Stimulated activated CD4-positive, alpha-beta T cell treated with anti-CD3 and anti-CD28 coated beads, TNF-alpha, amount 100 ng/mL, for 48 hours (primary cell): ENCODE measurements around the gene STPG1.

ENCODE experiments used
- DNase-seq, 3 donors: peaks; one replicate each; pipeline ENCODE4 v3.0.0-alpha.2; 2020; ENCODE audit warnings: low read depth in 3 of 3

Gene STPG1

DNA sequence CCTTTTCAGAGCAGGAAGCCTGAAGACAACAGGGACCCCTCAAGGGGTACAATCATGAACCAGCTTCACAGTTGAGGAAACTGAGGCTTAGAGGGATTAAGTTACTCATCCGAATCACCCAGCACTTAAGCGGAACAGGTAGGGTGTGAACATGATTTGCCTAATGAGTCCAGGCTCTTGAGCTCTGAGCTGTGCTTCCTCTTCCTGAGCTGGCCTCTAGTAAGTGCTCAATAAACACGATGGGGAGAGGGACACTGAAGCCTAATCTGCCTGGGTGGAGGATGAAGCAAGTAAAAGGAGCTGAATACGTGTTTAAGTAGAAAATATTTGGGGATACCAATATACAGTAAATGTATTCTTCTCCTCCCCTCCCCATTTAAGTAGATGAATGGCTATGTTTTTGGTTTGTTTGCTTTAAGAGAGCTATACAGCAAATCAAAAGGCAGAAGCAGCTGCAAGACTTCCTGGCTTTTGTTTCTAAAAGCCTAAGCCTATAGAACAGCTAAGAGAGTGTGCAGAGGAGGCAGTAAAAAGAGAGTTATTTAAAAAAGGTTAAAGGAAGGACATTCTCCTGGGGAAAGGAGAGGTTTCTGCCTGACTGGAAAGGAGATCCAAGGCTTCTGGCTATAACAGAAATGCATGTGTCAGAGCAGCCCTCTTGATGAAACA is 20.5 kb downstream of the STPG1 start:
- DNase-seq, result no peak

DNA sequence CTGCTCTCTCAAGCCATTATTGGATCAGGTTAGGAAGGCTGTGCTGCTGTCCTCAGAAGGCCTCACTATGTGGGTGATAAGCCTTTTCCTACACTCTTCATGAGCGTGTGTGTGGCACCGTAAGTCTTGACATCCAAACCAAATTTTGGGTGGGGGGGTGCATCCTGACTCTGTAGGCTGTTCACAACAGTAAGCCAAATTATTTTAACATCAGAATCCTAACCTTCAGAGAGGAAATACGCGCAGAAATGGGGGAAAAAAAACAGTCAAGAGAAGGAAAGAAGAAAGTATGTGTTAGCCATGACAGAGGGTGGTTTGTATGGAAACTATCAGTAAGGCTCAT is 21.0 kb downstream of the STPG1 start:
- no peak for DNase-seq

DNA sequence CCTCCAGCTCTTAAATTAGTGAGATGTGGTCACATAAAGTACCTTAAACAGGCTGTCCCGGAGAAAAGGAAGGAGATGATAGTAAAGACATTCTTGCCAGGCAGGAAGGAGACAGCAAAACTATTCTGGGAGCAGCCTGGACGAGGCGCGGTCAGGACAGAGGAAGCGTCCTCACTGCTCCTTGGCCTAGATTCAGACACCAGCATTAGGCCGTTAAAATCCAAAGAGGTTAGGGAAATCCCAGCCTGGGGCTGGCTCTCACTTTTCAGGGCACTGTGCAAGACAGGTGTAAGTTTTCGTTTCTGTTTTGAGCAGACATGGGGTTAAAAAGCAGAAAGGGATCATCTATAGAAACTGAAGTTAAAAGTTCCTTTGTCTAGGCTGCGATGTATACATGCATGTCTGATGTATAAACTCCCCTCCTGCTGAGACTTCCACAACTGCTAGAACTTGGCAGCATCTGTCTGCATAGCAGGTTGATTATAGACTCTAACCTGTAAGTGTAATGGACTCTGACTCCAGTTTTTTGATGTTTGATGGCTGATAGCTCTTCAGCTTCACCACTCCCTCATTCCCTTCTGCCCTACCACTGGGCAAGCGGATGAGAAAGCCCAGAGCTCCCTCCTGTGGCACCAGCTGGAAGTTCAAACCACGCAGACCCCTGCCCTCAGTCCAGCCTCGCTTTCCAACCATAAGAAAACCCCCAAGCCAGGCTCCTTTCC is 21.5 kb downstream of the STPG1 start:
- peak in 1 of 3 donors; percentile 57 for DNase-seq

DNA sequence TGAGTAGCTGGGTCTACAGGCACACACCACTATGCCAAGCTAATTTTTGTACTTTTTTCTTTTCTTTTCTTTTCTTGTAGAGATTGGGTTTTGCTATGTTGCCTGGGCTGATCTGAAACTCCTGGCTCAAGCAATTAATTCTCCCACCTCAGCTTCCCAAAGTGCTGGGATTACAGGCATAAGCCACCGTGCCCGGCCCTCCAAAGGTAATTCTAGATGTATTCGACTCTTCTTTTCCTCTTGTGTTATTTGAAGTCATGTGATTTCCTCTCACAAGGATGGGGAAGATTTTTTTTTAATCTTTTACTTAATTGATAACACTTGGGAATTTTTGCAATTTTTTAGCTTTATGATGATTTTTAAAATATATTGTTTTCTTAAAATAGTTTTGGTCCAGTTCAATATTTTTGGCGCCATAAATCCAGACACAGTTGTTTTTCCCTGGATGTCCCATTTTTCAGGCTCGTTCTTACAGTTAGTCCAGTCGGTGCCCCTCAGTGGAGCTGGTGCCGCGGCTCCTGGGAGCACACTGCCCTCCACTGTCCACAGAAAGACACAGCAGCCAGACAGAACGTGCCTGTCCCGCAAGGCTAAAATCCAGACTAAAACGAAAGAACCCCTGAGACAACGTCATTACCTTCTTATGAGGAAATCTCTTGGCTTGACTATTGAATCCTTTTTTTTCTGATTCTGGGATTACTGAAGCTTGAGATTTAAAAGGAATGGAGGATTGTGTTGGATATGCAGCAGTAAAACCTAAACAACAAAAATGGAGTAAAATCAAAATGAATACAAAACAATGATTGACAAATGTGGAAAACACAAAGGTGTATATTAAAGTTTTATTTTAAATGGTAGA is 22.4 kb downstream of the STPG1 start:
- DNase-seq, result peak in 1 of 3 donors; percentile 58

DNA sequence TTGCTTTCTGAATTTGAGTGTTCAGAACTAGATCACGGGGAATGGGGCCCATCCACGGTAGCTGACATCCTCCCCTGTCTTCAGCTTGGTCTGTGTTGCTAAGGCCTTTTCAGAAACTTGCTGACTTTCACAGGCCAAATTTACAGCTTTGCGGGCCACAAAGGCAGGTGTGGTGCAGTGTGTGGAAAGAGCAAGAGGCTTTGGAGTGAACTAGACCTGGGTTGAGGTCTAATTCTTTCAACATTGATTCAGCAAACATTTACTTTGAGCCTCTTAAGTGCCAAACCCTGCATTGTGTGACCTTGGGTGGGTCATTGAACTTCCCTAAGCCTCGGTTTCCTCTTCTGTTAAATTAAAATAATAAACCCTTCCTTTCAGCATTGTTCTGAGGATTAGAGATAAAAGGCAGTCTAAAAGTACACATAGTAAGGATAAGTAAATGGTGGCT is 24.3 kb downstream of the STPG1 start:
- DNase-seq, result no peak

DNA sequence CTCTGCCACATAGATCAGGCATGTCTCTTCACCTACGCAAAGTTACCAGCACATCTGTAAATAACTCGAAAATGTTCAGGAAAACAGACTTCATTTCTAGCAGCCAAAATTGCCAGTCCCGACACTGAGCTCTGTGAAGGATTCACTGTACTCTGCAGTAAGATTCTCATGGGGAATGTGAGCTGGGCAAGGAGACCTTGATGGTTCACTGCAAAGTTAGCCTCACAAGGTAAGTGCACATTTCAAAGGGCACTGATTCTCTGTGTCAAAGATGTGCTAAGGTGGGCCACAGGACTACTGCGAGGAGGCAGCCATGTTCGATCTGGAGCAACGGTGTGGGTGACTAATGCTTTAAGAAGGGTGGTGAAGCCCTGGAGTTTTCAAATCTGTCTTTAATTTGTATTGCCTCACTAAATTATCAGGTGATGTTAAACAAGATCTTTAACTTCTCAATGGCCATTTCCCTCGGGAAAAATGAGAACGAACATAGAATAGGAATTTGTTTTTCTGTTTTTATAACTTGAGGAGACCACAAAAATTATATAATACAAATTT is 25.2 kb downstream of the STPG1 start:
- DNase-seq, result no peak

DNA sequence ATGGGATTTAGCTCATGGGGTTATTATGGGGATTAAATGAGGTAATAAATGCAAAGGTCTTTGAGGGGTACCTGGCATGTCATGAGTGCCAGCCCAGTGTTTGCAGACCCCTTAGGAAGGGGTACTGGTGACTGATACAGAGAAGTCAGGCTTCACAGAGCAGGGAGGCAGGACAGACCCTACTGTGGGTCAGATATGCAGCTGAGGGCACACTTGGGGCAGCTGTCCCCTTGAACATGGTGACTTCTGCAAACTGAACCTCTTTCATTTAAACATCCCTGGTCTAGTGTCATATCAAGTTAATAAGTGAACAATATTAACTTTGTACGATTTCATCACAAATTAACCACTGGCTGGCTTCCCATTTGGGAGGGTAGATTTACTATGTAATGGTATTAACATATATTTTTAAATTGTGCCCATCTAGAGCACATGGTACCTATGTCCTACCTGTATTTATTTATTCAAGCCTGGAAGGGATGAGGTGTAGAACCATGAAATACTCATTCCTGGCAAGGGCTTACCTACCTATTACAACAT is 25.9 kb downstream of the STPG1 start:
- DNase-seq, result no peak

DNA sequence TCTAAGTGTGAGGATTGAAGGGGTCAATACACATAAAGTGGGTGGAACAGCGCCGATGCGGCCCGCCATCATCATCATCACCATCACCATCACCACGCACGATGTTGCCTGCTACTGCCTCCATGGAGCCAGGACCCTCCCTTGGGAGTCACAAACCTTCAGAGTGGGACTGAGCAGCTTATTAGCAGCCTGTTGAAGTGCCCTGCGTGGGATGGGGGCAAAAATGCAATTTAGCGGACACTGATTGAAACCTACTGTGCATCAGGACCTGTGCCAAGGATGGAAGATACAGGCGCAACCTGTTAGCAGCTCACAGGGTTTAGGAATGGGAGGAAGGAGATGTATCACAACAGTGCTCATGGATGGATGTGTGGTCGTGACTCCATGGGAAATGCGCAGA is 26.7 kb downstream of the STPG1 start:
- DNase-seq, result no peak

DNA sequence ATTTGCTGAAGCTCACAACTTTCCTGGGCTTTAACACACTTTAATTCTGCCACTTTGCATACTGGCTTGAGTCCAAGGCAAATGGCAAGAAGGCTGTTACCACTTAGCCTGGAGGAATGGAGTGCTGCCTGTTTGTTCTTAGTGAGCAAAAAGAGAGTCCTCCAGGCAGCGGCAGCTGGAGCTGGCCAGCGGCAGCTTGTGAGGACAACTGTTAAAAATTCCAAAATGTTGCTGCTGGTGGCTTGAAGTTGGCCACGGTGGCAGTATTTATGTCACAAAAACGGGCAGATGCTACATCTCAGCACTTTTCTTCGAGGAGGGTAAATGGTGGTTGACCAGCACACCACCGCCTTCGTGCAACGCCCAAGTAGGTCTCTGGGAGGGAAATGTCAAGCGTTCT is 27.3 kb downstream of the STPG1 start:
- no peak for DNase-seq

DNA sequence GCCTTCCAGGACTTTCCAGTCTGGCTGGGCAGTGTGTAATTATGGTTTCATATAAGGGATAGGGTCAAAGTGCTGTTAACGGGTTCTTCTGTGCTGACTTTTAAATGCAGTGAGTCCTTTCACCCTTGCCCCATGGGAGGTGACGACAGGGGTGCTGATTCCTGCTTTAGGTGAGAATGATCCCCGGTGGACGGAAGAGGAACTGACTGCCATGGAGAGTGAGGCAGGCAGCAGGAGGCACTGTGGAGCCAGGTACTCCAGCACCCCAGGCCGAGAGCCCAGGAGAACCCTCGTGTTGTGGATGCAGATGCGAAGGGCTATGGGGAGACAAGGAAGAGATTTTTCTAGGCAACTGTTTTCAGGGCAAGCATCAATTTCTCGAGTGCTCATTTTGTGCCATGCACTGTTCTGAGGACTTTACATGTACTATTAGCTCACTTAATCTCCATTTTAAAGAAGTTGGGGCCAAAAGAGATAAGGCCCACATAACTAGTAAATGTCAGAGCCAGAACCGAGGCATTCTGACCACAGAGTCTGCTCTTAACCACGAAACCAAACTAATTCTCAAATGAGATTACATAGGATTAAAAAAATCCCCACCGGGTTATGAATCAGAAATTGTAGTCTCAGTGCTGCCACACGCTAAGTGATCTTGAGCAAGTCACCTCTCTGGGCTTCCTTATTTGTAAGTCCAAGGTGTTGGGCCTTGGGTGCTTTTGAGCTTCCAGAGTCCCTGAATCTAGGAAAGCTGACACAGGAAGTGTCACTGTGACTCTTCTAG is 28.2 kb downstream of the STPG1 start:
- DNase-seq, result no peak

DNA sequence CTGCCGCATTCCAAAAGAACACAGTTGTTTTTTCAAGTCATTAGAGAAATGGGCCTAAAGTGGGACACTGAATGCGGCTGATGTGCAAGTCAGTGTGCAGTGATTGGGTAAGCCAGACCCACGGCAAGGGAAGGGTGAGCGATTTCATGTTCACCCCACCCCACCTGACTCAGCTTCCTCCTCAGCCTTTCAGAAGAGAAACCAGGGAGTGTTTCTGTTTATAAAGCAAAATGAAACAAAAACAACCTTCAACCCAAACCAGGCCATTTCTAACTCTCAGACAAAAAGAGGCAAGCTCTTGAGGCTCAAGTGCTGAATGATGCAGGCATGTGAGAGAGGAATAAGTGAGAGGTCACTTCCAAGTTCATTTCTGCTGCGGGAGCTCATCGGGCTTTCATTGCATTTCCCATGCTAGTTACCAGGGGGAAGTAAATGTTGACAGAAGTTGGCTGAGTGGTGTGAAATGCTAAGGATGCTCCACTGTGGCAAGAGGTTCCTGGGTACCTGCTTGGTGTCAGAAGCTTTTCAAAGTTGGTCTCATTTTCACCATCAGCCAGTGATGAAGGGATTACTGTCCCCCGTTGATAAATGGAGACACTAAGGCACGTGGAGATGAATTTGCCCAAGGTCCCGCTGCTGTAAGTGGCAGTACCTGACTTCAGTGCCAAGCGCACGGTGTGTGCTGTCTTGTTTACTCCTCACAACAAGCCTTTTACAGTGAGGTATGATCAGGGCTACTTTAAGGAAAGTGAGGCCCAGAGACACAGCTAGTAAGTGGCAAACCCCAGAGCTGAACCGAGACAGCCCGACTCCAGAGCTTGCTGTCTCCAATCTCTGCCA is 29.1 kb downstream of the STPG1 start:
- no peak for DNase-seq

DNA sequence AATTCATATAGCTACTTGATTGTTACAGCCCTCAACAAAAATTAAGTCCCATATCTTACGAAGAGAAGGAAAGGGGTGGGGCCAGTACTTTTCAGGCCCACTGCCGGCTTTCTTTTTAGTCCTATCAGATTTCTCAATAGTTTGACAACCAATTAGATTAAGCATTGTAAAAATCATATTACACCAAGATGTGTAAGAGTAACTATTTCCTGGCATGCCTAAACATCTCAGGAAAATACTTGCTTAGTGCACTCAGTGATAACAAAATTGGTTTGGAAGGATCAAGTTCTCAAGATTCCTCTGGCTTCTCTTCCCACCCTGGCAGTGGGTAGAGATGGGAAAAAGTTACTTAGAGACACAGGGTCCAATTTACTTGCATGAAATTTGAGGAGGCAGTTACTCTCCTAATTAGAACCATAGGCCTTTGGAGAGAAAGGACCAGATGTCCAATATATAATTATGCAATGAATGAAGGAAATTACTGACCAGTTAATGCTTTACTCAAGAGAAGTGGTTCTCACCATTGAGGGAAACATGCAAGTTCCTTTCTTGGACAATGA is 30.1 kb downstream of the STPG1 start:
- DNase-seq, result no peak

DNA sequence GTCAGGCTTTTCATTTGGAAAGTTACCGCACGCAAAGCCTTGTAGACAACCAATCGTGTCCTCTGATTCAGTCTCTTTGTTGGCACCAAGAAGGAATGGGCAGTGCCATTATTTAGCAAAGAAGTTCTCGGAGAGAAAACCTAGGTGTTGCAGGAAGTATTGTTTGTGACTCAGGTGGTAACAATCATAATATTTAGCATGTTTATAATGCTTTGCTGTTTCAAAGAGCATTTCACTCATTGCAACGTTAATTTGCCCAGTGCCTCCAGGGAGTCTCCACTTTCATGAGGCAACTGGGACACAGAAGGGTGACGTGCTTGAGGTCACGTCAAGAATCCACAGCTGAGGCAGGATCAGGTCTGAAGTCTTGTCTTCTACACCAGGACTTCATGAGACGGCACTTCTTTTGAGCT is 31.4 kb downstream of the STPG1 start:
- no peak for DNase-seq

DNA sequence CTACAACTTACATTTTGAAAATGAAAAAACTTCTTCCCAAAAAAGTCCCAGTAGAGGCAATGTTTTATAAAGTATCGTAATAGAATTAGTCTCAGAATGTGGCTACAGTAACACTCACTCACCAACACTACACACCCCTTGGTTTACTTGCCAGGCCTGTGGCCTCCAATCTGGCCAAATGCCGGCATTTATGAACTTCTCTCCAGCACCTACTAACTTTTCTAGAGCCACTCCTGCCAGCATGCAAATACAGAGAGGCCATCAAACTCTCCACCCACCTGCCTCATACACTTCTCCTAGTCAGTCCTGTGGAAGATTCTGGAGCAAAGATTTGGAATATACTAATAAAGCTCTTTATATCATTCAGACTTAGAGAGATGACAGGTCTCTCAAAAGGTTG is 32.3 kb downstream of the STPG1 start:
- DNase-seq, result no peak

DNA sequence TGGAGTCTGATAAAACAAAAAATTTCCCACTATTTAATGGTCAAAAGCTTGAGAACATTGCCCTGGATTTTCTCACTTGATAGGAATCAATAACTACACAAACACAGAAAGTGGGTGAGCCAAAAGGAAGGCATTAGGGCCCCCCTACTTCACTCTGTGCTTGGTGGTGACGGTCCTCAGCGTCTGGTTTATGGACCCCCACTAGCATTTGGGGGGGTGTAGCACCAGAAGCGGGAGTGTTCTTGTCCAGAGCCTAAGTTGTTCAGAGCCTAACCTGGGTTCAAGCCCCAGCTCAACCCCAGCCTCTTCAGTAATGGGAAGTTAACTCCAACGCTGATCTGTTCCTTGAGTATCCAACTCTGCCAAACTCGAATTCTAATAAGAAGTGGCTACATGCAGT is 33.1 kb downstream of the STPG1 start:
- DNase-seq, result no peak

DNA sequence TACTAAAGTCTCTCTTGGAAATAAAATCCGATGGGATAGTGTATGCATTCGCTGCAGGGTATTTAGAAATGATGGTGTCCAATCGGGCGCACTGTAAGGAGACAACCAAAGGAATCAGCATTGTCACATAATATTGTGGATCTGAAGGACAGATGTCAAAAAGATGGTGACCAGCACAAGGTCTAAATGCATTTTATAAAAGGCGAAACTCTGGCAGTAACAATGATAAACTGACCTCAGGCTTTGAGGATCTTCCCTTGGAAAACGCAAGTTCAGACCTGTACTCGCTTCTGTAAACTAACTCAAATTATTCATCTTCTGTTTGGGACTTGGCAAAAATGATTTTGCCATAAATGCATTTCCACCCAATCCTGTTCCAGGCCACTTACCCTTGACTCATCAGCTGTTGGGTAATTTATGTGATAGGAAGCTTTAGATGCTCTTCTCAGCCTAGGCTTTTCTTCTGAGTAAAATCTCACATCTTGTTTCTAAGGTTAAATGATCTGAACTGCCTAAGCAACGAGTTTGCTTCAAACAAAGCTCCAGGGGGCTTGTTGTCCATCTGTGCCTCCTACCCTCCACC is 33.8 kb downstream of the STPG1 start:
- no peak for DNase-seq

DNA sequence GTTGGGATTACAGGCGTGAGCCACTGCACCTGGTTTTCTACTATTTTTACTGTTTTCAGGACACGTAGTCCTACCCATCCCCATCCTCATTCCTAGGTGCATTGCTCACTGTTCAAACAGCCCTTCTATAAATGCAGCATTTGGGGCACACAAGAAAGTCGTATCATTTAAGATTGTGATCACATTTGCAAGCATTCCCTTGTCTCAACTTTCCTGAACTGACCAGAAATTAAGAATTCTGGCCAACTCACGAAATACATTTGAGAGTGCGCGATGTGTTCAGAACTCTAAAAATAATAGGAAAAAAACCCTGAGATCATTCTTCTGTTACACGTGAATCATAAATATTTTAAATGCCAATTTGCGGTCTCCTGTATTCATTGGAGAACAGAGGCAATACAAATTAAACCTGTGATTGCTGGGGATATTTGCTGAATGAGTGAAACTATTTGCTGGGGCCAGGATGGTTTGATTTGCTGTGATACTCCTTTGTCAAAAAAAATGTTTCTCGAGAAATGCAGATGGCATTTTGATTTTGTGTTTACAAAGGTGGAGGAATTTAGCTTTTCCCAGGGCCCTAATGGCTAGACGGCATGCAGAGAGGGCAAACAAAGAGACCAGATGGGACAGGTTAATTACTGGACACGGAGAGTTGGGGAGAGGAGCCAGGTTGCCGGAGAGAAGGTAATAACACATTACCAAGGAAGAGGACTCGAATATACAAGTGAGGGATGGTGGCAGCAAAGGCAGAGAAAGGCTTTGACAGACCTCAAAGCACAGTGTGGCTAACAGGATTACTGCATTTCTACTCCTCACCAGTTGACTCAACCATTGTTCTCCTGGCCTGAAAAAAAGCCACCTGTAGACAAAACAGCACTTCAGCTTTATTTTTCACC is 38.4 kb downstream of the STPG1 start:
- DNase-seq, result no peak

DNA sequence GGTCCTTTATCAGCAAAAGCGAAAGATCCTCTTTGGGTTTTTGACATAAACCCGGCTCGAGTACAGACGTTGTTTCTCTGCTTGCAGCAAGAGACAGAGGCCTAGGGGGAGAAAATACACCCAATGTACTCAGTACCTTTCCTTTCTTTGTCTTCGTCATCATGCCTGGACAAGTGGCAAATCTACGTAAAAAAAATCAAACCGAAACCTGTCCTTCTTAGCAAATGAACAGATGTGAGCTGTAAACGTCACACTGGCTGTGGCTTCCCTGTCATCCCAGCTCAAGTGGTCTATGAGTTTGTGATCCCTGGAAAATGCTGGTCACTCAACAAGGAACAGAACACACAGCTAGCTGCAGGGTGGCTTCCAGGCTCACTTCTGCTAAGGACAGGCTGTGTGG is 39.9 kb downstream of the STPG1 start:
- no peak for DNase-seq

DNA sequence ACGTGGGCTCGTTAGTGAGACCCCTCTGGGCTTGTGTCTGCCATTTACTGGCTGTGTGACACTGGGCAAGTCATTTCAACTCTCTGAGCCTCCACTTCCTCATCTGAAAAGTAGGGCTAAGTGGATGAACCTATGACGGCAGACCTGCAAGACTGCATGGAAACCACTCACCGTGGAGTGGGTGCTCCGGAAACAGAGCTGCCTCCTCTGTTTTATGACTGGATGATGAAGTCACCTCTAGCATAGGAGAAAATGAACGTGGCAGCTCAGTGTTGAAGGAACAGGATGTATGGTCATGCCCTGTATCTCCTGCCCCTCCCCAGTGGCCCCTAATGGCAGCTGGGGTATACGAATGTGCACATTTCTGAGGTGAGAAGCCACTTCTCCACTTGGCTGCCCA is 40.5 kb downstream of the STPG1 start:
- no peak for DNase-seq
